ENCODE results near the gene IRAG1.

DNA sequence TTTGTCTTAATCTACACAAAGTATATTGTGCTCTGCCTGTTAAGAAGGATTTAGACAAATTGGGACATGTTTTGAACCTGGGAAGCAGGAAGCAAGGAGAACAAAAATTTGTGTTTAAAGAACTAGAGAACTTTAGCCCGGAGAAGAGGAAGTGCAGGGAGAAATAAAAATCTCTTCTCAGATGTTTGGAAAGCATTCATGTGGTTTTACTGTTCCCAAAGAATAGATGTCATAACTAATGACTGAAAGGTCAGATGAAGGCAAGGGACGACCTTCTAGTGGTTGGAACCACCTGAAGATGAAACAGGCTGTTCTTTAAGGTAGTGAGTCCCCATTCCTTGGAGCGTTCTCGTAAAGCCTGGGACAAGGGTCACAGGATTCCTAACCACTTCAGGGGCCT is 38.3 kb downstream of the IRAG1 start:
- TF ChIP-seq POLR2A (IDR thresholded peaks at IDR 0.05; ENCODE audit: low read length) (no peak), GATA1 (IDR thresholded peaks at IDR 0.05; ENCODE audit: low read depth, low read length) (no peak)

All from erythroblast (primary cell).